H1 (cell line): ENCODE results near the gene LRRC4. TPM values are rescaled to one million over a fixed set of nuclear protein-coding genes. Genes with fewer than 3 reads are reported as not detected.

Experiments
- CTCF ChIA-PET: fragments of 300-600 bp; sonication (Branson Sonifier 250); formaldehyde crosslinking; loops from one replicate; lab custom pipeline; 2021; ENCODE audit not compliant: partially characterized antibody; lab: Charles Lee
- POLR2A ChIA-PET: fragments of 300-600 bp; sonication (Branson Sonifier 250); formaldehyde crosslinking; loops from one replicate; lab custom pipeline; 2021; ENCODE audit warnings: inconsistent platforms; ENCODE audit not compliant: partially characterized antibody; lab: Charles Lee
- DNase-seq, 2 experiments: peaks; one replicate each; pipeline versions ENCODE4 v3.0.0 to v3.0.0-alpha.2; 2010 to 2022; ENCODE audit warnings: low spot score in 2 of 2, low read depth in 1 of 2, mixed read lengths in 1 of 2
- FAIRE-seq: peaks from 2 replicates; lab custom pipeline; 2011; peaks lifted over from hg19 to GRCh38; lab: Jason Lieb, UNC
- H2AFZ ChIP-seq: 2 replicates; pipeline ENCODE4 v1.8.1; 2012; ENCODE audit warnings: low read length, inconsistent platforms
- H2AK5ac ChIP-seq: 2 replicates; pipeline ENCODE4 v1.6.1; 2013; ENCODE audit warnings: low read depth, low read length
- H2BK120ac ChIP-seq: replicated peaks from 2 replicates; pipeline ENCODE3; 2013; ENCODE audit warnings: low read depth, low read length, inconsistent platforms
- H2BK12ac ChIP-seq: 2 replicates; pipeline ENCODE4 v1.6.1; 2013; ENCODE audit warnings: low read depth, low read length
- H2BK15ac ChIP-seq: 2 replicates; pipeline ENCODE4 v1.6.1; 2013; ENCODE audit warnings: low read length
- H2BK20ac ChIP-seq: 2 replicates; pipeline ENCODE4 v1.6.1; 2013; ENCODE audit warnings: low read length
- H2BK5ac ChIP-seq: 2 replicates; pipeline ENCODE4 v1.6.1; 2013; ENCODE audit warnings: low read depth, low read length
- H3K14ac ChIP-seq: 2 replicates; pipeline ENCODE4 v1.6.1; 2013; ENCODE audit warnings: inconsistent platforms; ENCODE audit not compliant: insufficient read length
- H3K18ac ChIP-seq: 2 replicates; pipeline ENCODE4 v1.6.1; 2013; ENCODE audit warnings: low read length; ENCODE audit errors: extremely low read depth
- H3K23ac ChIP-seq: 2 replicates; pipeline ENCODE4 v1.6.1; 2013; ENCODE audit warnings: inconsistent platforms; ENCODE audit not compliant: insufficient read length
- H3K23me2 ChIP-seq: 2 replicates; pipeline ENCODE4 v1.6.1; 2013; ENCODE audit warnings: low read depth, low read length
- H3K27ac ChIP-seq: 2 replicates; pipeline ENCODE4 v1.6.1; 2011; ENCODE audit warnings: low read depth, low read length, inconsistent platforms
- H3K27me3 ChIP-seq, 4 experiments: replicated peaks in 1 of 4; 1 replicate in 1 of 4; 2 replicates in 3 of 4; pipeline versions ENCODE4 v1.6.1 to v1.8.1; 2011 to 2013; ENCODE audit warnings: low read length in 3 of 4, mild to moderate bottlenecking in 3 of 4, inconsistent platforms in 2 of 4, mixed read lengths in 2 of 4, moderate library complexity in 1 of 4; ENCODE audit not compliant: control insufficient read depth in 3 of 4, insufficient read depth in 3 of 4; ENCODE audit errors: extremely low read depth in 1 of 4
- H3K36me3 ChIP-seq, 4 experiments: 2 replicates each; pipeline versions ENCODE4 v1.6.1 to v1.8.1; 2011 to 2013; ENCODE audit warnings: mild to moderate bottlenecking in 4 of 4, low read length in 3 of 4, moderate library complexity in 2 of 4, control low read depth in 1 of 4, inconsistent platforms in 1 of 4; ENCODE audit not compliant: insufficient read depth in 4 of 4, control insufficient read depth in 2 of 4
- H3K4ac ChIP-seq: replicated peaks from 2 replicates; pipeline ENCODE3; 2013; ENCODE audit warnings: low read length, low read depth, mixed read lengths, inconsistent platforms; ENCODE audit not compliant: insufficient read length
- H3K4me1 ChIP-seq, 4 experiments: replicated peaks in 1 of 4; 1 replicate in 1 of 4; 2 replicates in 3 of 4; pipeline versions ENCODE4 v1.6.1 to v1.8.1; 2011 to 2013; ENCODE audit warnings: low read length in 3 of 4, inconsistent platforms in 2 of 4, mixed read lengths in 1 of 4; ENCODE audit not compliant: insufficient read depth in 4 of 4, control insufficient read depth in 3 of 4
- H3K4me2 ChIP-seq, 2 experiments: 2 replicates each; pipeline versions ENCODE4 v1.6.1 to v1.8.1; 2011 to 2013; ENCODE audit warnings: low read depth in 2 of 2, low read length in 2 of 2, control low read depth in 1 of 2, inconsistent platforms in 1 of 2, mild to moderate bottlenecking in 1 of 2; ENCODE audit not compliant: insufficient read depth in 1 of 2
- H3K4me3 ChIP-seq, 4 experiments: fragments of 200-600, 300-600 bp in 1 of 4; sonication (generic), shearing (Covaris generic), sonication (Bioruptor Twin) in 1 of 4; 2 replicates each; pipeline versions ENCODE4 v1.5.1 to v1.8.1; 2011 to 2016; ENCODE audit warnings: low read length in 4 of 4, low read depth in 3 of 4, control low read depth in 2 of 4, inconsistent platforms in 2 of 4, mild to moderate bottlenecking in 2 of 4, mixed read lengths in 1 of 4, moderate library complexity in 1 of 4; ENCODE audit not compliant: insufficient read depth in 2 of 4; ENCODE audit errors: extremely low read depth in 1 of 4
- H3K56ac ChIP-seq: replicated peaks from 2 replicates; pipeline ENCODE3; 2013; ENCODE audit warnings: low read depth, mild to moderate bottlenecking, mixed read lengths, low read length, inconsistent platforms; ENCODE audit not compliant: insufficient read length
- H3K79me1 ChIP-seq: 2 replicates; pipeline ENCODE4 v1.6.1; 2013; ENCODE audit warnings: low read depth, low read length, control low read depth
- H3K79me2 ChIP-seq, 2 experiments: 2 replicates each; pipeline versions ENCODE4 v1.6.1 to v1.8.1; 2012 to 2013; ENCODE audit warnings: low read length in 2 of 2, mild to moderate bottlenecking in 2 of 2, inconsistent platforms in 1 of 2; ENCODE audit not compliant: insufficient read depth in 2 of 2, control insufficient read depth in 1 of 2
- H3K9ac ChIP-seq, 4 experiments: replicated peaks in 1 of 4; 1 replicate in 1 of 4; 2 replicates in 3 of 4; pipeline versions ENCODE4 v1.6.1 to v1.8.1; 2011 to 2013; ENCODE audit warnings: low read depth in 3 of 4, low read length in 3 of 4, control low read depth in 2 of 4, mild to moderate bottlenecking in 2 of 4, moderate library complexity in 2 of 4, inconsistent platforms in 1 of 4; ENCODE audit errors: extremely low read depth in 1 of 4
- H3K9me3 ChIP-seq, 2 experiments: 2 replicates each; pipeline versions ENCODE4 v1.6.1 to v1.8.1; 2012 to 2013; ENCODE audit warnings: mild to moderate bottlenecking in 2 of 2, moderate library complexity in 2 of 2, control low read depth in 1 of 2, inconsistent platforms in 1 of 2, low read depth in 1 of 2, low read length in 1 of 2, mixed read lengths in 1 of 2; ENCODE audit not compliant: insufficient read depth in 2 of 2
- H4K20me1 ChIP-seq, 2 experiments: replicated peaks in 1 of 2; 2 replicates each; pipeline versions ENCODE3 to v1.8.1; 2011 to 2013; ENCODE audit warnings: inconsistent platforms in 2 of 2, low read length in 2 of 2, mild to moderate bottlenecking in 1 of 2; ENCODE audit not compliant: insufficient read depth in 2 of 2, control insufficient read depth in 1 of 2
- H4K5ac ChIP-seq: 2 replicates; pipeline ENCODE4 v1.6.1; 2013; ENCODE audit warnings: low read length, low read depth, mixed read lengths, inconsistent platforms; ENCODE audit not compliant: insufficient read length
- H4K8ac ChIP-seq: 2 replicates; pipeline ENCODE4 v1.8.0; 2013; ENCODE audit warnings: mild to moderate bottlenecking, moderate library complexity, low read length, inconsistent platforms; ENCODE audit not compliant: insufficient read depth; ENCODE audit errors: extremely low read depth
- H4K91ac ChIP-seq: replicated peaks from 2 replicates; pipeline ENCODE3; 2013; ENCODE audit warnings: low read length, mixed read lengths, inconsistent platforms; ENCODE audit not compliant: insufficient read length
- ATF3 ChIP-seq: IDR thresholded peaks from 2 replicates; pipeline ENCODE4 v1.6.1; 2011; ENCODE audit warnings: low read depth, mild to moderate bottlenecking, low read length; ENCODE audit not compliant: insufficient read depth
- BRCA1 ChIP-seq: IDR thresholded peaks from 2 replicates; pipeline ENCODE4 v1.6.1; 2012; ENCODE audit warnings: low read depth, low read length, improper control_type of control experiment
- E2F6 ChIP-seq: IDR thresholded peaks from 2 replicates; pipeline ENCODE4 v1.6.1; 2012; ENCODE audit warnings: inconsistent platforms
- FOSL1 ChIP-seq: IDR thresholded peaks from 2 replicates; pipeline ENCODE4 v1.6.1; 2011; ENCODE audit warnings: mild to moderate bottlenecking, low read depth, low read length, moderate library complexity; ENCODE audit not compliant: insufficient read depth
- GABPA ChIP-seq: IDR thresholded peaks from 2 replicates; pipeline ENCODE4 v1.6.1; 2011; ENCODE audit warnings: mild to moderate bottlenecking, low read length, moderate library complexity, borderline replicate concordance; ENCODE audit not compliant: insufficient read depth
- HDAC6 ChIP-seq: IDR thresholded peaks from one replicate; pipeline ENCODE4 v1.7.1; 2012; ENCODE audit warnings: low read depth, mild to moderate bottlenecking, inconsistent platforms, low read length, moderate library complexity
- SIRT6 ChIP-seq: IDR thresholded peaks from one replicate; pipeline ENCODE4 v1.7.1; 2012; ENCODE audit warnings: low read length, inconsistent platforms
- SP1 ChIP-seq: IDR thresholded peaks from 2 replicates; pipeline ENCODE4 v1.6.1; 2011; ENCODE audit warnings: low read depth, low read length
- SP2 ChIP-seq: IDR thresholded peaks from 2 replicates; pipeline ENCODE4 v1.6.1; 2012; ENCODE audit warnings: mild to moderate bottlenecking, low read length, inconsistent platforms
- TAF7 ChIP-seq: optimal IDR thresholded peaks from 2 replicates; pipeline ENCODE3; 2011; ENCODE audit warnings: low read depth, mild to moderate bottlenecking, inconsistent platforms, low read length, moderate library complexity, borderline replicate concordance
- YY1 ChIP-seq: IDR thresholded peaks from 2 replicates; pipeline ENCODE4 v1.6.1; 2011; ENCODE audit warnings: low read depth, mild to moderate bottlenecking, low read length
- WGBS, 2 experiments: shearing (Covaris generic) in 1 of 2; methylation state at CpG; one replicate each; pipeline versions ENCODE4 v1.1.6 to v1.1.7; 2013 to 2015; ENCODE audit warnings: low lambda C conversion rate in 2 of 2, mixed read lengths in 2 of 2, inconsistent platforms in 1 of 2, low coverage in 1 of 2, missing lambda C conversion rate in 1 of 2; ENCODE audit not compliant: insufficient replicate concordance in 2 of 2, insufficient coverage in 1 of 2, insufficient read length in 1 of 2; ENCODE audit errors: extremely low coverage in 1 of 2, missing lambda C conversion rate in 1 of 2; 5-methylcytosine and 5-hydroxymethylcytosine counted together
- polyA plus RNA-seq, 7 experiments: library from polyadenylated mRNA; depleted of rRNA in 3 of 7; stranded (reverse) in 5 of 7; unstranded in 2 of 7; fragments of >200 nt in 5 of 7; fragments of 200-250 nt in 2 of 7; gene quantifications; 1 replicate in 5 of 7; 2 replicates in 1 of 7; 4 replicates in 1 of 7; pipeline versions ENCODE4 v1.2.1 to v1.2.3, GENCODE V29; 2011 to 2013; ENCODE audit warnings: missing spikeins in 2 of 7, mixed read lengths in 2 of 7
- total RNA-seq: library from RNA; stranded (reverse); fragmentation: NEBNext Ultra II Directional; extraction: Animal tissue kit (Norgen Biotek cat#: 25700); gene quantifications from 2 replicates; pipeline ENCODE4 v1.2.1, GENCODE V29; 2021

LRRC4 gene
- total and polyA plus RNA-seq, 2 of the 8 experiments (the other 6 are each of a cell fraction or from before 2014, with no cell fraction given): 13.4 to 16.4 TPM

- no peak overlapping the region for H3K27ac ChIP-seq
- no peak overlapping the region for H4K5ac ChIP-seq
- peaks cover 2% of the 10 kb centered on the region; the same call in 1 of the 2 replicates for H3K79me1 ChIP-seq
- H2BK5ac ChIP-seq: no peak overlapping the region
- no peak overlapping the region for H3K4ac ChIP-seq
- H3K36me3 ChIP-seq: peaks cover 0 to 6% (median 3%) of the 10 kb centered on the region in 4 experiments; a peak in 2 of 8 replicates
- peaks cover 4 to 13% of the 10 kb centered on the region in 2 experiments for H4K20me1 ChIP-seq
- H2BK12ac ChIP-seq: no peak overlapping the region
- CTCF ChIA-PET: interaction anchor here (1.1 to 16.6 kb wide), 14 partner anchors 8 to 371 kb away, joined by 3 to 135 read pairs (median 5); no protein-coding TSS in a partner anchor
- H4K8ac ChIP-seq: no peak overlapping the region
- DNase-seq (no peak), FAIRE-seq (no peak)
- H2BK120ac ChIP-seq: no peak overlapping the region
- H3K18ac ChIP-seq: no peak overlapping the region
- no peaks in the 10 kb centered on the region for H3K79me2 ChIP-seq
- H2AK5ac ChIP-seq: no peak overlapping the region
- 84% methylated on average over 10 of the region's 12 CpGs; no CpG with 5 or more reads in 1 of the 2 experiments for WGBS, 2 experiments
- H3K27me3 ChIP-seq: no peaks in the 10 kb centered on the region
- H3K23me2 ChIP-seq: no peaks in the 10 kb centered on the region
- no peak overlapping the region for H3K23ac ChIP-seq
- H3K14ac ChIP-seq: no peak overlapping the region
- no peak overlapping the region for H3K4me3 ChIP-seq
- H3K9ac ChIP-seq: no peak overlapping the region
- H3K9me3 ChIP-seq: no peaks in the 10 kb centered on the region
- H4K91ac ChIP-seq: no peak overlapping the region
- H2BK20ac ChIP-seq: no peak overlapping the region
- H3K4me1 ChIP-seq: peaks cover 0 to 8% (median 2%) of the 10 kb centered on the region in 4 experiments; a peak in 3 of 7 replicates
- POLR2A ChIA-PET: no interaction called here
- no peak overlapping the region for H3K56ac ChIP-seq
- H2AFZ ChIP-seq: no peak overlapping the region
- no peak overlapping the region for H2BK15ac ChIP-seq
- H3K4me2 ChIP-seq: no peak overlapping the region
- TF ChIP-seq TAF7: no peak
- no peak for TF ChIP-seq SIRT6
- TF ChIP-seq E2F6: no peak
- no peak for TF ChIP-seq YY1
- TF ChIP-seq SP1: no peak
- TF ChIP-seq FOSL1: no peak
- TF ChIP-seq ATF3: no peak
- no peak for TF ChIP-seq BRCA1
- no peak for TF ChIP-seq SP2
- TF ChIP-seq GABPA: no peak
- TF ChIP-seq HDAC6: no peak
Measured at GRCh38 chr7:128075242-128076095, 44.2 kb upstream of the LRRC4 start.
